HuH-7 (cell line): ENCODE results near the gene PAPOLA.

Experiments used
- DNase-seq: peaks from one replicate; pipeline ENCODE4 v3.0.0; 2011; ENCODE audit warnings: low spot score

Gene PAPOLA

GRCh38 chr14:96586056-96586455, 83.9 kb downstream of the PAPOLA start:
- no peak for DNase-seq

- no peak for DNase-seq
These were observed 85.0 kb downstream of the PAPOLA start for GRCh38 chr14:96586921-96587822.

- DNase-seq: no peak
These were observed 85.7 kb downstream of the PAPOLA start for GRCh38 chr14:96587823-96588385.

- no peak for DNase-seq
These were observed 86.5 kb downstream of the PAPOLA start for GRCh38 chr14:96588410-96589257.

GRCh38 chr14:96589577-96589976, 87.4 kb downstream of the PAPOLA start:
- no peak for DNase-seq

- DNase-seq: no peak
These were observed 88.1 kb downstream of the PAPOLA start for GRCh38 chr14:96590190-96590864.

- DNase-seq: no peak
These were observed 90.6 kb downstream of the PAPOLA start for GRCh38 chr14:96592591-96593386.

- no peak for DNase-seq
These were observed 92.8 kb downstream of the PAPOLA start for GRCh38 chr14:96594961-96595360.

- DNase-seq: no peak
These were observed 95.5 kb downstream of the PAPOLA start for GRCh38 chr14:96597680-96598079.

- no peak for DNase-seq
These were observed 96.2 kb downstream of the PAPOLA start for GRCh38 chr14:96598332-96598928.

GRCh38 chr14:96599076-96599475, 96.9 kb downstream of the PAPOLA start:
- no peak for DNase-seq

GRCh38 chr14:96602186-96602585, 100.0 kb downstream of the PAPOLA start:
- no peak for DNase-seq

GRCh38 chr14:96603350-96604255, 101.4 kb downstream of the PAPOLA start:
- no peak for DNase-seq

- no peak for DNase-seq
These were observed 112.3 kb downstream of the PAPOLA start for GRCh38 chr14:96614481-96614881.

- DNase-seq: no peak
These were observed 114.1 kb downstream of the PAPOLA start for GRCh38 chr14:96616161-96616721.
